Liver (tissue), 9 donors: ENCODE measurements around the gene EDNRA. TPM values are rescaled to one million over a fixed set of nuclear protein-coding genes. Genes with fewer than 3 reads are reported as not detected.

Experiments used
- DNase-seq: peaks from one replicate; pipeline ENCODE4 v3.0.0-alpha.2; 2017; ENCODE audit warnings: low spot score
- H3K27ac ChIP-seq, 2 donors: one replicate each; pipeline ENCODE4 v1.7.0; 2013; ENCODE audit warnings: inconsistent platforms in 2 of 2, low read length in 2 of 2, control low read depth in 1 of 2, low read depth in 1 of 2, mild to moderate bottlenecking in 1 of 2
- H3K27me3 ChIP-seq, 4 donors: one replicate each; pipeline versions ENCODE4 v1.6.1 to v1.7.0; 2013; ENCODE audit warnings: low read length in 3 of 4, inconsistent platforms in 1 of 4, mild to moderate bottlenecking in 1 of 4, moderate library complexity in 1 of 4; ENCODE audit not compliant: control insufficient read depth in 4 of 4, insufficient read depth in 4 of 4
- H3K36me3 ChIP-seq, 4 donors: one replicate each; pipeline versions ENCODE4 v1.6.1 to v1.7.0; 2013; ENCODE audit warnings: low read length in 3 of 4, mild to moderate bottlenecking in 3 of 4, low read depth in 1 of 4, moderate library complexity in 1 of 4; ENCODE audit not compliant: control insufficient read depth in 4 of 4, insufficient read depth in 3 of 4
- H3K4me1 ChIP-seq, 4 donors: one replicate each; pipeline versions ENCODE4 v1.6.1 to v1.7.0; 2013; ENCODE audit warnings: low read length in 3 of 4, mild to moderate bottlenecking in 3 of 4, moderate library complexity in 1 of 4; ENCODE audit not compliant: control insufficient read depth in 4 of 4, insufficient read depth in 4 of 4
- H3K4me3 ChIP-seq, 3 donors: one replicate each; pipeline versions ENCODE4 v1.6.1 to v1.7.0; 2013; ENCODE audit warnings: low read length in 3 of 3, control low read depth in 1 of 3, low read depth in 1 of 3, mild to moderate bottlenecking in 1 of 3
- H3K9ac ChIP-seq, 2 donors: one replicate each; pipeline ENCODE4 v1.7.0; 2013; ENCODE audit warnings: low read length in 2 of 2, mild to moderate bottlenecking in 2 of 2, moderate library complexity in 2 of 2, control low read depth in 1 of 2, low read depth in 1 of 2
- H3K9me3 ChIP-seq, 4 donors: one replicate each; pipeline versions ENCODE4 v1.6.1 to v1.7.0; 2013; ENCODE audit warnings: low read length in 3 of 4; ENCODE audit not compliant: control insufficient read depth in 4 of 4
- ATF3 ChIP-seq: IDR thresholded peaks from 2 replicates; pipeline ENCODE4 v1.6.1; 2016; ENCODE audit warnings: antibody characterized with exemption
- EGR1 ChIP-seq, 2 donors: IDR thresholded peaks; 2 replicates each; pipeline ENCODE4 v1.6.1; 2016 to 2018; ENCODE audit warnings: antibody characterized with exemption in 2 of 2, low read depth in 2 of 2
- FOXA1 ChIP-seq: IDR thresholded peaks from 2 replicates; pipeline ENCODE4 v1.6.1; 2016; ENCODE audit warnings: antibody characterized with exemption
- GABPA ChIP-seq, 2 donors: IDR thresholded peaks in 1 of 2; conservative IDR thresholded peaks in 1 of 2; 2 replicates each; pipeline ENCODE4 v1.6.1; 2016; ENCODE audit warnings: antibody characterized with exemption in 2 of 2, mild to moderate bottlenecking in 1 of 2, moderate library complexity in 1 of 2
- HNF4A ChIP-seq, 2 donors: conservative IDR thresholded peaks; 2 replicates each; pipeline ENCODE4 v1.6.1; 2016; ENCODE audit warnings: antibody characterized with exemption in 2 of 2, mild to moderate bottlenecking in 2 of 2
- HNF4G ChIP-seq: IDR thresholded peaks from 2 replicates; pipeline ENCODE4 v1.6.1; 2016; ENCODE audit warnings: antibody characterized with exemption
- JUND ChIP-seq, 2 donors: IDR thresholded peaks; 2 replicates each; pipeline ENCODE4 v1.6.1; 2016; ENCODE audit warnings: antibody characterized with exemption in 2 of 2
- NR2F2 ChIP-seq: IDR thresholded peaks from 2 replicates; pipeline ENCODE4 v1.6.1; 2016; ENCODE audit warnings: antibody characterized with exemption
- RAD21 ChIP-seq, 2 donors: IDR thresholded peaks; 2 replicates each; pipeline ENCODE4 v1.6.1; 2016; ENCODE audit warnings: antibody characterized with exemption in 2 of 2, mild to moderate bottlenecking in 2 of 2
- RXRA ChIP-seq, 2 donors: IDR thresholded peaks; 2 replicates each; pipeline ENCODE4 v1.6.1; 2017 to 2018; ENCODE audit warnings: antibody characterized with exemption in 2 of 2, mild to moderate bottlenecking in 1 of 2
- SP1 ChIP-seq: IDR thresholded peaks from 2 replicates; pipeline ENCODE4 v1.6.1; 2018; ENCODE audit warnings: antibody characterized with exemption, mild to moderate bottlenecking
- TAF1 ChIP-seq: conservative IDR thresholded peaks from 2 replicates; pipeline ENCODE4 v1.6.1; 2016; ENCODE audit warnings: antibody characterized with exemption, mild to moderate bottlenecking
- YY1 ChIP-seq: IDR thresholded peaks from 2 replicates; pipeline ENCODE4 v1.6.1; 2016; ENCODE audit warnings: antibody characterized with exemption, mild to moderate bottlenecking
- ZBTB33 ChIP-seq: IDR thresholded peaks from 2 replicates; pipeline ENCODE4 v1.6.1; 2016; ENCODE audit warnings: antibody characterized with exemption
- WGBS: extraction: QIAGEN DNeasy Blood & Tissue Kit; methylation state at CpG from one replicate; pipeline ENCODE4 v1.1.7; 2013; 5-methylcytosine and 5-hydroxymethylcytosine counted together
- polyA plus RNA-seq, 2 donors: library from polyadenylated mRNA; stranded (reverse) in 1 of 2; unstranded in 1 of 2; fragments of 200-250 nt in 1 of 2; fragments of >200 nt in 1 of 2; fragmentation: Nextera tagmentation in 1 of 2; extraction: Ambion mirVana in 1 of 2; gene quantifications; one replicate each; pipeline versions ENCODE4 v1.2.1 to v1.2.3, GENCODE V29; 2013 to 2015
- total RNA-seq, 2 donors: library from RNA; depleted of rRNA; stranded (reverse); fragments of >200 nt; gene quantifications; one replicate each; pipeline ENCODE4 v1.2.3, GENCODE V29; 2014
- TF ChIP-seq, protein P1 (sequence below): IDR thresholded peaks from 2 replicates; pipeline ENCODE4 v1.6.1; 2016; ENCODE audit warnings: antibody characterized with exemption, mild to moderate bottlenecking
- TF ChIP-seq, protein P2 (sequence below): fragments of 150-350 bp; IDR thresholded peaks from 2 replicates; pipeline ENCODE4 v1.5.1; 2017; ENCODE audit warnings: improper control_type of control experiment, low read depth, low read length; ENCODE audit not compliant: missing input control
- TF ChIP-seq, protein P3 (sequence below): IDR thresholded peaks from 2 replicates; pipeline ENCODE4 v1.6.1; 2016; ENCODE audit warnings: antibody characterized with exemption
- donor health status: healthy.
- donor health status: healthy.
- donor health status: healthy.
- donor health status: healthy.
- donor health status: healthy.

EDNRA gene
- total and polyA plus RNA-seq, 4 donors, result 0.71 to 6.0 (median 1.1) TPM

DNA sequence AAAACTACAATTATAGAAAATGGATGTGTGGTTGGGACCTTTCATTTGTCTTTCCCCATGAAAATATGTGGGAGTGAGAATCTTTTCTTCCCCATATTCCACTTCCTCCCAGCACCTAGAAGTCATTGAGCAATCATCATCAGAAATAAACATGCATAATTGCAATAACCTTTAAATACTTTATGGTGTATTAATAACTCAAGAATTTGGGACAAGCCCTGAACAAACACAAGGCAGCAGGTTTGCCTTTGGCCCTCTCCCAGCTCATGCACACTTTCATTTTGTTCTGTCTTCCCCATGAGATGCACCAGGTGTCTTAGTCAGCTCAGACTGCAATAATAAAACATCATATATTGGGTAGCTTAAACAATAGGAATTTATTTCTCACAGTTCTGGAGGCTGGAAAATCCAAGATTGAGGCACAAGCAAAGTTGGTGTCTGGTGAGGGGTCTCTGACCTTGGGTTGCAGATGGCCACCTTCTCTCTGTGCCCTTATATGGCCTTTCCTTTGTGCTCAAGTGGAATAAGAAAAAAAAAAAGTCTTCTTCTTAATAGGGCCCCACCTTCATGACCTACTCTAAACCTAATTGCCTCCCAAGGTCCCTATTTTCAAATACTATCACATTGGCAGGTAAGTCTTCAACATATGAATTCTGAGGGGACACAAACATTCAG is 101.6 kb downstream of the EDNRA start (continued):
- TF ChIP-seq, protein P1, sequence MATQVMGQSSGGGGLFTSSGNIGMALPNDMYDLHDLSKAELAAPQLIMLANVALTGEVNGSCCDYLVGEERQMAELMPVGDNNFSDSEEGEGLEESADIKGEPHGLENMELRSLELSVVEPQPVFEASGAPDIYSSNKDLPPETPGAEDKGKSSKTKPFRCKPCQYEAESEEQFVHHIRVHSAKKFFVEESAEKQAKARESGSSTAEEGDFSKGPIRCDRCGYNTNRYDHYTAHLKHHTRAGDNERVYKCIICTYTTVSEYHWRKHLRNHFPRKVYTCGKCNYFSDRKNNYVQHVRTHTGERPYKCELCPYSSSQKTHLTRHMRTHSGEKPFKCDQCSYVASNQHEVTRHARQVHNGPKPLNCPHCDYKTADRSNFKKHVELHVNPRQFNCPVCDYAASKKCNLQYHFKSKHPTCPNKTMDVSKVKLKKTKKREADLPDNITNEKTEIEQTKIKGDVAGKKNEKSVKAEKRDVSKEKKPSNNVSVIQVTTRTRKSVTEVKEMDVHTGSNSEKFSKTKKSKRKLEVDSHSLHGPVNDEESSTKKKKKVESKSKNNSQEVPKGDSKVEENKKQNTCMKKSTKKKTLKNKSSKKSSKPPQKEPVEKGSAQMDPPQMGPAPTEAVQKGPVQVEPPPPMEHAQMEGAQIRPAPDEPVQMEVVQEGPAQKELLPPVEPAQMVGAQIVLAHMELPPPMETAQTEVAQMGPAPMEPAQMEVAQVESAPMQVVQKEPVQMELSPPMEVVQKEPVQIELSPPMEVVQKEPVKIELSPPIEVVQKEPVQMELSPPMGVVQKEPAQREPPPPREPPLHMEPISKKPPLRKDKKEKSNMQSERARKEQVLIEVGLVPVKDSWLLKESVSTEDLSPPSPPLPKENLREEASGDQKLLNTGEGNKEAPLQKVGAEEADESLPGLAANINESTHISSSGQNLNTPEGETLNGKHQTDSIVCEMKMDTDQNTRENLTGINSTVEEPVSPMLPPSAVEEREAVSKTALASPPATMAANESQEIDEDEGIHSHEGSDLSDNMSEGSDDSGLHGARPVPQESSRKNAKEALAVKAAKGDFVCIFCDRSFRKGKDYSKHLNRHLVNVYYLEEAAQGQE, result no peak

DNA sequence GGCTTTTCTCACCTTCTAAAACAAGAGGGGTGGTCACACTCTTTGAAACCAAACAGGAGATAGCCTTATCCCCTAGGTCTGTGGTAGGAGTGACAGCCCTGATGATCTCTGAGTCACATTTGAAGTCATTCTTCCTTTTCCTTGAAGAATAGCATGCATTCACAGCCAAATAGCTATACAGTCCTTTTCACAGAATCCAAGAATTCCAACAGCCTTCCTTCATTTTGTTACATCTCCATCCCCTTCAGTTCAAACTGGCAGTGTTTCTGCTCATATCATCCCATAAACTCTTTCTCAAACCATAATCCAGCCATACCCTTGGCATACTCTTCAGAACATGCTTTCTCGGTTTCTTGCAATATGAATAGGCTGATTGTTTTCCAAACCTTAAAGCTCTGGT is 103.0 kb downstream of the EDNRA start:
- TF ChIP-seq YY1, result no peak
- no peak for TF ChIP-seq ATF3
- TF ChIP-seq TAF1, result no peak
- no peak for TF ChIP-seq SP1
- TF ChIP-seq HNF4A (conservative IDR thresholded peaks at IDR 0.05), result no peak
- TF ChIP-seq, protein P2, sequence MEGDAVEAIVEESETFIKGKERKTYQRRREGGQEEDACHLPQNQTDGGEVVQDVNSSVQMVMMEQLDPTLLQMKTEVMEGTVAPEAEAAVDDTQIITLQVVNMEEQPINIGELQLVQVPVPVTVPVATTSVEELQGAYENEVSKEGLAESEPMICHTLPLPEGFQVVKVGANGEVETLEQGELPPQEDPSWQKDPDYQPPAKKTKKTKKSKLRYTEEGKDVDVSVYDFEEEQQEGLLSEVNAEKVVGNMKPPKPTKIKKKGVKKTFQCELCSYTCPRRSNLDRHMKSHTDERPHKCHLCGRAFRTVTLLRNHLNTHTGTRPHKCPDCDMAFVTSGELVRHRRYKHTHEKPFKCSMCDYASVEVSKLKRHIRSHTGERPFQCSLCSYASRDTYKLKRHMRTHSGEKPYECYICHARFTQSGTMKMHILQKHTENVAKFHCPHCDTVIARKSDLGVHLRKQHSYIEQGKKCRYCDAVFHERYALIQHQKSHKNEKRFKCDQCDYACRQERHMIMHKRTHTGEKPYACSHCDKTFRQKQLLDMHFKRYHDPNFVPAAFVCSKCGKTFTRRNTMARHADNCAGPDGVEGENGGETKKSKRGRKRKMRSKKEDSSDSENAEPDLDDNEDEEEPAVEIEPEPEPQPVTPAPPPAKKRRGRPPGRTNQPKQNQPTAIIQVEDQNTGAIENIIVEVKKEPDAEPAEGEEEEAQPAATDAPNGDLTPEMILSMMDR, result no peak
- TF ChIP-seq GABPA (IDR thresholded peaks at IDR 0.05 in 1 of 2, conservative IDR thresholded peaks at IDR 0.05 in 1 of 2), result no peak
- TF ChIP-seq JUND (IDR thresholded peaks at IDR 0.05), result no peak
- no peak for TF ChIP-seq NR2F2
- TF ChIP-seq, protein P3, sequence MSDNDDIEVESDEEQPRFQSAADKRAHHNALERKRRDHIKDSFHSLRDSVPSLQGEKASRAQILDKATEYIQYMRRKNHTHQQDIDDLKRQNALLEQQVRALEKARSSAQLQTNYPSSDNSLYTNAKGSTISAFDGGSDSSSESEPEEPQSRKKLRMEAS, result no peak
- TF ChIP-seq FOXA1, result no peak
- no peak for TF ChIP-seq HNF4G
- no peak for TF ChIP-seq RAD21 (IDR thresholded peaks at IDR 0.05)
- no peak for TF ChIP-seq RXRA (IDR thresholded peaks at IDR 0.05)
- no peak for TF ChIP-seq EGR1 (IDR thresholded peaks at IDR 0.05; ENCODE audit: low read depth in 2 of 2)
- WGBS, result 91% methylated on average over 1 of the region's 1 CpG
- no peak for DNase-seq
- no peaks in the 10 kb centered on the region for H3K36me3 ChIP-seq
- H3K9me3 ChIP-seq, result no peaks in the 10 kb centered on the region
- no peak overlapping the region for H3K9ac ChIP-seq
- H3K27me3 ChIP-seq, result no peaks in the 10 kb centered on the region
- H3K27ac ChIP-seq, result no peak overlapping the region
- H3K4me3 ChIP-seq, result no peak overlapping the region
- H3K4me1 ChIP-seq, result no peaks in the 10 kb centered on the region

- 44% methylated on average over 3 of the region's 3 CpGs for WGBS
- Histone ChIP-seq H3K4me3 (no peak overlapping the region), H3K36me3 (no peaks in the 10 kb centered on the region), H3K9ac (no peak overlapping the region), H3K4me1 (no peaks in the 10 kb centered on the region), H3K9me3 (no peaks in the 10 kb centered on the region), H3K27ac (no peak overlapping the region), H3K27me3 (no peaks in the 10 kb centered on the region)
- TF ChIP-seq JUND (IDR thresholded peaks at IDR 0.05) (no peak), HNF4A (conservative IDR thresholded peaks at IDR 0.05) (no peak), EGR1 (IDR thresholded peaks at IDR 0.05; ENCODE audit: low read depth in 2 of 2) (no peak), RXRA (IDR thresholded peaks at IDR 0.05) (no peak), SP1 (no peak), FOXA1 (no peak), ATF3 (no peak), RAD21 (IDR thresholded peaks at IDR 0.05) (no peak), NR2F2 (no peak), TAF1 (no peak), ZBTB33 (no peak)
- TF ChIP-seq, protein P2, result no peak
- TF ChIP-seq, protein P3, result no peak
- DNase-seq, result no peak
These were observed 105.1 kb downstream of the EDNRA start for GRCh38 chr4:147586032-147586431.
